HepG2 (cell line): Measurements from ENCODE around the gene ATP2B3. TPM values are rescaled to one million over a fixed set of nuclear protein-coding genes. Genes with fewer than 3 reads are reported as not detected.

ENCODE experiments used
- ATAC-seq: fragments of 200-7000 bp; cut with Tn5 transposase; 3 replicates; pipeline ENCODE4 v1.9.1; 2020; ENCODE audit warnings: mild to moderate bottlenecking, moderate library complexity
- BruUV-seq: library from RNA; stranded (reverse); fragments of 400-500 nt; replicated peaks from 2 replicates; lab custom pipeline; 2021; lab: Mats Ljungman, UMichigan
- CTCF ChIA-PET: fragments of 300-600 bp; formaldehyde crosslinking; extraction: SDS; loops from one replicate; lab custom pipeline; 2021; ENCODE audit warnings: low total read pairs, inconsistent platforms, low intra/inter-chr PET ratio; lab: Yijun Ruan, JAX
- POLR2A ChIA-PET: fragments of 350-600 bp; sonication (Branson Sonifier 250); formaldehyde crosslinking; loops from one replicate; lab custom pipeline; 2020; ENCODE audit warnings: antibody characterized with exemption, inconsistent platforms; lab: Yijun Ruan, JAX
- DNase-seq: peaks from one replicate; pipeline ENCODE4 v3.0.0-alpha.2; 2015; ENCODE audit warnings: low spot score
- FAIRE-seq: peaks from 3 replicates; lab custom pipeline; 2011; peaks lifted over from hg19 to GRCh38; lab: Jason Lieb, UNC
- H2AFZ ChIP-seq: one replicate; pipeline ENCODE4 v1.6.1; 2011; ENCODE audit warnings: low read length, inconsistent platforms
- H3K27ac ChIP-seq: fragments of 300-600 bp; 3 replicates; pipeline ENCODE4 v1.8.0; 2011; ENCODE audit warnings: mixed run types, mild to moderate bottlenecking, mixed read lengths, low read length, inconsistent platforms; ENCODE audit not compliant: insufficient read depth; ENCODE audit errors: extremely low read length
- H3K27me3 ChIP-seq, 2 experiments: fragments of 200-600 bp in 1 of 2; 2 replicates in 1 of 2; 3 replicates in 1 of 2; pipeline versions ENCODE4 v1.6.0 to v1.8.0; 2011; ENCODE audit warnings: low read length in 2 of 2, mild to moderate bottlenecking in 2 of 2, moderate library complexity in 2 of 2, inconsistent platforms in 1 of 2; ENCODE audit not compliant: insufficient read depth in 2 of 2, control insufficient read depth in 1 of 2
- H3K36me3 ChIP-seq, 2 experiments: fragments of 200-600 bp in 1 of 2; replicated peaks in 1 of 2; 2 replicates in 1 of 2; 3 replicates in 1 of 2; pipeline versions ENCODE4 v1.5.1 to v1.8.0; 2011; ENCODE audit warnings: low read length in 2 of 2, inconsistent platforms in 1 of 2; ENCODE audit not compliant: insufficient read depth in 2 of 2, control insufficient read depth in 1 of 2
- H3K4me1 ChIP-seq: 2 replicates; pipeline ENCODE4 v1.5.1; 2012; ENCODE audit warnings: low read length, inconsistent platforms; ENCODE audit not compliant: insufficient read depth
- H3K4me2 ChIP-seq: 2 replicates; pipeline ENCODE4 v1.6.0; 2011; ENCODE audit warnings: low read depth, low read length, inconsistent platforms
- H3K4me3 ChIP-seq, 3 experiments: fragments of 200-600 bp in 1 of 3; sonication (generic), shearing (Covaris generic) in 1 of 3; replicated peaks in 1 of 3; 2 replicates each; pipeline ENCODE4 v1.5.1; 2011 to 2016; ENCODE audit warnings: low read length in 3 of 3, inconsistent platforms in 2 of 3, low read depth in 2 of 3, mild to moderate bottlenecking in 2 of 3, control low read depth in 1 of 3, mixed read lengths in 1 of 3; ENCODE audit not compliant: insufficient read depth in 1 of 3
- H3K79me2 ChIP-seq: one replicate; pipeline ENCODE4 v1.6.1; 2011; ENCODE audit warnings: low read length, inconsistent platforms; ENCODE audit not compliant: insufficient read depth
- H3K9ac ChIP-seq: 2 replicates; pipeline ENCODE4 v1.6.0; 2011; ENCODE audit warnings: mild to moderate bottlenecking, low read depth, low read length, inconsistent platforms; ENCODE audit not compliant: insufficient read depth
- H3K9me3 ChIP-seq: 2 replicates; pipeline ENCODE4 v1.5.1; 2012; ENCODE audit warnings: mild to moderate bottlenecking, low read length
- H4K20me1 ChIP-seq: 2 replicates; pipeline ENCODE4 v1.6.0; 2011; ENCODE audit warnings: inconsistent platforms, mild to moderate bottlenecking, low read length, moderate library complexity; ENCODE audit not compliant: insufficient read depth
- CEBPB ChIP-seq: IDR thresholded peaks from 2 replicates; pipeline ENCODE4 v1.6.1; 2011; ENCODE audit warnings: low read depth, low read length, improper control_type of control experiment, borderline replicate concordance
- ISX ChIP-seq: sonication (generic); formaldehyde crosslinking; conservative IDR thresholded peaks from 2 replicates; pipeline ENCODE4 v1.5.0; 2020; ENCODE audit warnings: missing genetic modification reagents
- NCOA2 ChIP-seq: sonication (generic); formaldehyde crosslinking; IDR thresholded peaks from 2 replicates; pipeline ENCODE4 v1.8.0; 2022; ENCODE audit warnings: inconsistent platforms
- SNAPC2 ChIP-seq: sonication (generic); formaldehyde crosslinking; IDR thresholded peaks from 2 replicates; pipeline ENCODE4 v1.8.1; 2022; ENCODE audit warnings: mild to moderate bottlenecking, missing genetic modification reagents
- SNRNP70 ChIP-seq: fragments of 200-400 bp; formaldehyde crosslinking; IDR thresholded peaks from 2 replicates; pipeline ENCODE4 v1.6.1; 2017; ENCODE audit warnings: mild to moderate bottlenecking, low read depth, low read length, moderate library complexity
- ZNF160 ChIP-seq: sonication (generic); formaldehyde crosslinking; IDR thresholded peaks from 2 replicates; pipeline ENCODE4 v1.8.0; 2022; ENCODE audit warnings: mild to moderate bottlenecking, inconsistent platforms, missing genetic modification reagents
- ZNF17 ChIP-seq: sonication (generic); formaldehyde crosslinking; IDR thresholded peaks from 2 replicates; pipeline ENCODE4 v1.5.0; 2020; ENCODE audit warnings: mild to moderate bottlenecking, missing genetic modification reagents
- ZNF33A ChIP-seq: sonication (generic); formaldehyde crosslinking; IDR thresholded peaks from 2 replicates; pipeline ENCODE4 v1.5.1; 2020; ENCODE audit warnings: missing genetic modification reagents, mild to moderate bottlenecking, moderate library complexity, borderline replicate concordance
- ZNF496 ChIP-seq: sonication (generic); formaldehyde crosslinking; IDR thresholded peaks from 2 replicates; pipeline ENCODE4 v1.8.1; 2023; ENCODE audit warnings: mild to moderate bottlenecking, moderate library complexity, missing genetic modification reagents; ENCODE audit not compliant: insufficient replicate concordance
- WGBS: methylation state at CpG from one replicate; pipeline ENCODE4 v1.1.6; 2017; ENCODE audit warnings: low lambda C conversion rate; 5-methylcytosine and 5-hydroxymethylcytosine counted together
- in situ Hi-C: cut with HindIII; loops from 2 replicates; pipeline ENCODE4 v1.10.0; 2017; ENCODE audit warnings: low pct_unique_long_range_greater_than_20kb; ENCODE audit not compliant: extremely low pct_ligation_motif_present
- intact Hi-C: fragments of 100-400 bp; cut with micrococcal nuclease; formaldehyde crosslinking; loops from one replicate; pipeline ENCODE4 v1.10.0; 2022; ENCODE audit not compliant: unreplicated experiment
- polyA plus RNA-seq, 8 experiments: library from polyadenylated mRNA; depleted of rRNA in 3 of 8; stranded (reverse) in 7 of 8; unstranded in 1 of 8; fragments of >200 nt; fragmentation: Illumina TruSeq in 4 of 8; extraction: Trizol in 4 of 8; gene quantifications; 2 replicates each; pipeline versions ENCODE4 v1.2.1 to v1.2.3, GENCODE V29; 2011 to 2016; ENCODE audit warnings: low read depth in 4 of 8, missing spikeins in 1 of 8, mixed read lengths in 1 of 8; ENCODE audit not compliant: insufficient read depth in 1 of 8
- total RNA-seq, 5 experiments: library from RNA; depleted of rRNA; stranded (reverse); fragments of >200 nt; fragmentation: Illumina TruSeq; extraction: Trizol; gene quantifications; 2 replicates each; pipeline ENCODE4 v1.2.3, GENCODE V29; 2016; ENCODE audit warnings: low read depth in 1 of 5
- TF ChIP-seq, protein P1 (sequence below), 2 experiments: fragments of 450-650 bp in 1 of 2; sonication (generic) in 1 of 2; formaldehyde crosslinking; IDR thresholded peaks; 2 replicates each; pipeline versions ENCODE4 v1.5.0 to v1.8.0; 2020 to 2022; ENCODE audit warnings: mild to moderate bottlenecking in 1 of 2, missing genetic modification reagents in 1 of 2
- TF ChIP-seq, protein P2 (sequence below): IDR thresholded peaks from 2 replicates; pipeline ENCODE4 v1.6.1; 2016; ENCODE audit warnings: missing compliant biosample characterization, missing genetic modification reagents, borderline replicate concordance

Gene ATP2B3
- total and polyA plus RNA-seq, 2 of the 13 experiments (the other 11 are each of a cell fraction or from before 2014, with no cell fraction given): not detected

- Histone ChIP-seq H3K4me2 (no peak overlapping the region), H3K36me3 (no peaks in the 10 kb centered on the region), H3K27ac (no peak overlapping the region), H4K20me1 (no peaks in the 10 kb centered on the region), H3K9ac (no peak overlapping the region), H3K4me1 (no peaks in the 10 kb centered on the region), H3K79me2 (no peaks in the 10 kb centered on the region), H2AFZ (no peak overlapping the region), H3K9me3 (no peaks in the 10 kb centered on the region), H3K27me3 (no peaks in the 10 kb centered on the region), H3K4me3 (no peak overlapping the region)
- no peak for ATAC-seq
- WGBS: no CpG with 5 or more reads among the region's 11 CpGs
- in situ Hi-C loops: no loop called here
- no peak for FAIRE-seq
- intact Hi-C loops: no loop called here
- TF ChIP-seq, protein P1, sequence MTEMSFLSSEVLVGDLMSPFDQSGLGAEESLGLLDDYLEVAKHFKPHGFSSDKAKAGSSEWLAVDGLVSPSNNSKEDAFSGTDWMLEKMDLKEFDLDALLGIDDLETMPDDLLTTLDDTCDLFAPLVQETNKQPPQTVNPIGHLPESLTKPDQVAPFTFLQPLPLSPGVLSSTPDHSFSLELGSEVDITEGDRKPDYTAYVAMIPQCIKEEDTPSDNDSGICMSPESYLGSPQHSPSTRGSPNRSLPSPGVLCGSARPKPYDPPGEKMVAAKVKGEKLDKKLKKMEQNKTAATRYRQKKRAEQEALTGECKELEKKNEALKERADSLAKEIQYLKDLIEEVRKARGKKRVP (CRISPR knock-in tag; IDR thresholded peaks at IDR 0.05): no peak
- TF ChIP-seq SNRNP70: no peak
- TF ChIP-seq ZNF160 (CRISPR knock-in tag): no peak
- TF ChIP-seq ZNF496 (CRISPR knock-in tag): no peak
- no peak for TF ChIP-seq ISX
- TF ChIP-seq, protein P2, sequence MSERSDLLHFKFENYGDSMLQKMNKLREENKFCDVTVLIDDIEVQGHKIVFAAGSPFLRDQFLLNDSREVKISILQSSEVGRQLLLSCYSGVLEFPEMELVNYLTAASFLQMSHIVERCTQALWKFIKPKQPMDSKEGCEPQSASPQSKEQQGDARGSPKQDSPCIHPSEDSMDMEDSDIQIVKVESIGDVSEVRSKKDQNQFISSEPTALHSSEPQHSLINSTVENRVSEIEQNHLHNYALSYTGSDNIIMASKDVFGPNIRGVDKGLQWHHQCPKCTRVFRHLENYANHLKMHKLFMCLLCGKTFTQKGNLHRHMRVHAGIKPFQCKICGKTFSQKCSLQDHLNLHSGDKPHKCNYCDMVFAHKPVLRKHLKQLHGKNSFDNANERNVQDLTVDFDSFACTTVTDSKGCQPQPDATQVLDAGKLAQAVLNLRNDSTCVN (CRISPR knock-in tag): no peak
- TF ChIP-seq SNAPC2 (CRISPR knock-in tag): no peak
- no peak for TF ChIP-seq ZNF33A
- TF ChIP-seq ZNF17: no peak
- TF ChIP-seq NCOA2 (CRISPR knock-in tag): no peak
- TF ChIP-seq CEBPB: no peak
- no peak for DNase-seq
- BruUV-seq: no TSS peak
- ChIA-PET CTCF (no interaction called here), POLR2A (no interaction called here)
These were observed 7.1 kb upstream of the ATP2B3 start for GRCh38 chrX:153510383-153510782.
